AG08396 (cell line): ENCODE data around the gene SPACA5.
"Not testable (repeated sequence)": the region's sequence is repeated elsewhere in the genome, so short reads cannot be mapped to it uniquely, and the experiment has no call there.

Source experiments
- DNase-seq: peaks from one replicate; pipeline ENCODE4 v3.0.0; 2012; ENCODE audit warnings: low spot score, mixed read lengths

Gene SPACA5

DNA sequence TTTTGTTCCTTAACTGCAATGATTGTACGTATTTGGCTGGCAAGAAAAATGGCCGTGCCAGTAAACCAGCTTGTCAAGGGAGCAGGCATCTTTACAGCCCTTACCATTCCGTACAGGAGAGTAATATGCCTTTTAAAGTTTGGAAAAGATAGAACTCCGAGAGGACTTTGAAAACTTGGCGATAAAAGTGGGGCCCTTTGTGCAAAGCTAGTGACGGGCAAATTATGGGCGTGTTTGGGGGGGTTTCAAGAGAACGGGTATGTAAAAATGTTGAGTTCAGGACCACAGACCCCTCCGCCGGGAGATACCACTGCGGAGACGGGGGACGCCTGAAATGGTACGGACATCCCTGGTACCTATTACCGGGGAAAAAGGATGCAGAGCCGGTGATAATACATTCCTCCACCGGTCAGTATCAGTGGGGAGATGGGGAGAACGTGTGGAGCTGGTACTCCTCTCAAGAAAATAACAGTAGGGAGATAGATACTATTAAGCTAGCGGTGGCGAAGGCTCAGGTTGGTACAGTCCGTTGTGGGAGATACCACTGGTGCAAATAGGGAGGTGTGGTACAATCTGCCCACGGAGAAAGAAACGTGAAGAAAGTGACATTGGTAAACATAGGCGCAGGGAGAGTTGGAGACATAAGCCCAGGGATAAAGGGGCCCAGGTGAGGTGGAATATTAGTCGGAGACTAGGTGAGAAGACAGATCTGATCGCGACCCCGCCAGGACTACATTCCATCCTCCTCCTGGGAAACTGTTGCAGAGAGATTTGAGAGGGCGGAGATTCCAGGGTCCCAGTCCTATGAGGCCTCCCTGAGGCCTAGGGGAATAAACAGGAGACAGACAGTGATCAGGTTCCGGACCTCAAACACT lies 14.5 kb downstream of the SPACA5 start:
- DNase-seq, result peak; percentile 66

- DNase-seq, result no peak
These were observed 15.3 kb downstream of the SPACA5 start for GRCh38 chrX:48022100-48022499.

DNA sequence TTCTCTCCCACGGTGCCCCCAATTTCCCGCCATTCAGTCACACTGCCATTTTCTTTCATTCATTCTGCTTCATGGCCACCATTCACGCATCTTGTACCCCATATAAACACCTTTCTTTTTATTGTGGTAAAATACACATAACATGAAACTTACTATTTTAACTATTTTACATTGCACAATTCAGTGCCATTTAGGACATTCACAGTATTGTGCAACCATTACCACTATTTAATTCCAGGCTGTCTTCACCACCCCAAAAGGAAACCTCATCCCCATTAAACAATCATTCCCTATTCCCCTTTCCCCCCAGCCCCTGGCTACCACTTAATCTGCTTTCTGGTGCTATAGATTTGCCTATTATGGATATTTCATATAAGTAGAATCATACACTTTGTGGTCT lies 15.9 kb downstream of the SPACA5 start:
- DNase-seq, result no peak

DNA sequence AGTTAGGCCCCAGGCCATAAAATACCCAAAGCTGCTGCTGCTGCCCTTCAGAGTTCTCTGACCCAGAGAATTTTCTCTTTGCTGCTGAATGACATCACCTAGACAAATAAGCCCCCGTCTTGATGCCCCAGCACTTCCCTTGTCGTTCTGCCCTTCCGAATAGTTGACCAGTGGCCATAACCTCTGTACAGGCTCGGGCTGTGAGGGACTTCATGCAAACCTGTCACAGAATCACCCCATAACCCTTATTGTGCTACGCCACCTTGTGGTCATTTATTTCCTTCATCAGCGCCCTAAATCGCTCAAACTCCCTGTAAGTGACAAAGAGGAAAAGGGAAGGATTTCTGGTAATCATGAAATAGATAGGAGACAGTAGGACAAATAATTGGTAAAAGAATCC lies 18.8 kb downstream of the SPACA5 start:
- peak; percentile 36 for DNase-seq

DNA sequence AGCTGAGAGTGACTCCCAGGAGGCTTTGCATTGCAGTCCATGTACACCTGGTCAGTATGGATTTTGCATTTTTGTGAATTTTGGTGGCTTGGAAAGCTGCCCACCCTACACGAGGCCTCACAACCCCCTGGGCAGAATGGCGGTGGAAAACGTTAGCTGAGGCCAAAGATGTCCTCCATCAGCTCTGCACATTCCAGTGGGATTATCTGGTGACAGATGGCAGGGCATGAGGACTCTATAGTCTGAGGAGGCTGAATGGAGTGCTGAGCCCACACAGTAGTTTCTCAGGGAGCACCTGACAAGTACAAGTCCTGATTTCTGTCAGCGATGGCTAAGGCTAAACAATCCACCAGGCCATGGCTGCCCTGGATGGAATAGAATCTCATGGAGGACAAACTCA lies 20.8 kb downstream of the SPACA5 start:
- DNase-seq, result not testable (repeated sequence)

DNA sequence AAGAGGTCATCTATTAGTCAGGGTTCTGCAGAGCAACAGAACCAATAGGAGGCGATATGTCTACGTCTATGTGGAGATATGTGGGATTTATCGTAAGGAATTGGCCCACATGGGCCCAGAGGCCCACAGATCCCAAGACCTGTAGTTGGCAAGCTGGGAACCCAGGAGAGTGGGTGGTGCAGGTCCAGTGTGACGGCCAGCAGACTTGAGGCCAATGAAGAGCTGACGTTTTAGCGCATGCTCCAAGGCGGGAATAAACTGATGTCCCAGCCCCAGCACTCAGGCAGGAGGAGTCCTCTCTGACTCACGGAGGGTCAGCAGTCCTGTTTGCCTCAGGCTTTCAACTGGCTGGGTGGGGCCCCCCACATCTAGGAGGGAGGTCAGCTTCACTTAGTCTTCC lies 21.3 kb downstream of the SPACA5 start:
- DNase-seq, result no peak

- no peak for DNase-seq
These were observed 23.4 kb downstream of the SPACA5 start for GRCh38 chrX:48030237-48030636.

- not testable (repeated sequence) for DNase-seq
These were observed 23.9 kb downstream of the SPACA5 start for GRCh38 chrX:48030641-48031173.

DNA sequence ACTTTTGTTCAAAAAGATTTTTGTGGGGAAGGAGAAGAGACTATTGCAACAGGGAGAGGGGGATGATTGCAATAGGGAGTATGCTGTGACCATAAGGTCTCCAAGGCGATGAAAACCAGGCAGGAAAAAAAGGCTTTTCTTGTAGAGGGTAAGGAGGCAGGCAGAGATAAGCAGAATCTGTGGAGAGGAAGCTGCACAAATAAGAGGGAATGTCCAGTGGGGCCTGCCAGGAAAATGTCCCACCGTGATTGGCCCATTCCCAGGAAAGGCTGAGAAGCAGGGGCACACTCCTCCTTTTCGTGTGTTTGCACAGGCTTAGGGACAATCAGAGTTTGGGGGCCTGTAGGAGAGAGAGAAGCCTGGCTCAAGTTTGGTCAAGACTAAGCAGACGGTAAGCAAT lies 29.1 kb downstream of the SPACA5 start:
- DNase-seq, result no peak

GRCh38 chrX:48043056-48043455 lies 36.3 kb downstream of the SPACA5 start:
- no peak for DNase-seq

GRCh38 chrX:48045410-48046311 lies 38.9 kb downstream of the SPACA5 start:
- DNase-seq, result no peak

DNA sequence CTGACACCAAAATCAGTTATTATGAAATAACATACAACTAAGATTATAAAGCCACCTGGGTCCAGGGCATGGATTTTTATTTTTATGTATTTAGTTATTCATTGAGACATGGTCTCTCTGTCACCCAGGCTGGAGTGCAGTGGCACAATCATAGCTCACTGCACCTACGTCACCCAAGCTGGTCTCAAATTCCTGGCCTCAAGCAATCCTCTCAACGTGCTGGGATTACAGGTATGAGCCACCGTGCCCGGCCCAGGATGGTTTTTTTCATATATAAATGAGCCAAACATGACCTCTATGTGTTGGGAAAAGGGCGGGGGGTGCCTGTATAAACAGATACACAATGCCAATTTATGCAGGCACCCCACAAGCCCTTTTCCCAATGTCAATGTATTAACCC lies 40.1 kb downstream of the SPACA5 start:
- DNase-seq, result no peak

DNA sequence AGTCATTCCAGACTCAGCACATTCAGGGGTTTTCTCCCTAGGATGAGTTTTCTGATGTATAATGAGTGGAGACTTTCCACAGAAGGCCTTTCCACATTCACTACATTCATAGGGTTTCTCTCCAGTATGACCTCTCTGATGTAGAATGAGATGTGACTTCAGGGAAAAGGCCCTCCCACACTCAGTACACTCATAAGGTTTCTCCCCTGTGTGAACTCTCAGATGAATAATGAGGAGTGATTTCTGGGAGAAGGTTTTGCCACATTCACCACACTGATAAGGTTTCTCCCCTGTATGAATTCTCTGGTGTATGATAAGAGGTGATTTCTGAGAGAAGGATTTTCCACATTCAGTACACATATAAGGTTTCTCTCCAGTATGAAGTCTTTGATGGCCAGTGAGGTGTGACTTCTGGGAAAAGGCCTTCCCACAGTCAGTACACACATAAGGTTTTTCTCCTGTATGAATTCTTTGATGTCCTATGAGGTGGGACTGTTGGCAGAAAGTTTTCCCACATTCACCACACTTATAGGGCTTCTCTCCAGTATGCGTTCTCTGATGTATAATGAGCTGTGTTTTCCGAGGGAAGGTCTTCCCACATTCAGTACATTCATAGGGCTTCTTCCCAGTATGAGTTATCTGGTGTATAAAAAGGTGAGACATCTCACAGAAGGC lies 52.0 kb downstream of the SPACA5 start:
- no peak for DNase-seq

DNA sequence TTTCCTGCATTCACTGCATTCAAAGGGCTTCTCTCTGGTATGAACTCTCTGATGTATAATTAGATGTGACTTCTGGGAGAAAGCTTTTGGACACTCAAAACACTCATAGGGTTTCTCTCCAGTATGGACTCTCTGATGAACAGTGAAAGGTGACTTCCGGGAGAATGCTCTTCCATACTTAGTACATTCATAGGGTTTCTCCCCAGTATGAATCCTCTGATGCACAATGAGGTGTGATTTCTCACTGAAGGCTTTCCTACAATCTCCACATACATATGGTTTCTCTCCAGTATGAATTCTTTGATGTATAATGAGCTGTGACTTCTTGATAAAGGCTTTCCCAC lies 52.5 kb downstream of the SPACA5 start:
- DNase-seq, result no peak
